Gastrocnemius medialis (tissue), 4 donors: ENCODE data around the gene CALHM6.
"Not testable (repeated sequence)": the region's sequence is repeated elsewhere in the genome, so short reads cannot be mapped to it uniquely, and the experiment has no call there.

ENCODE experiments used
- POLR2A ChIP-seq, 2 donors: fragments of 450-650 bp; IDR thresholded peaks; one replicate each; pipeline ENCODE4 v1.6.1; 2017; ENCODE audit warnings: antibody characterized with exemption in 2 of 2, mild to moderate bottlenecking in 2 of 2, moderate library complexity in 2 of 2
- TF ChIP-seq, protein P1 (sequence below), 5 experiments: fragments of 450-650 bp in 3 of 5; fragments of 200-600 bp in 2 of 5; sonication (generic) in 2 of 5; IDR thresholded peaks in 4 of 5; conservative IDR thresholded peaks in 1 of 5; 1 replicate in 4 of 5; 2 replicates in 1 of 5; pipeline ENCODE4 v1.5.1; 2016 to 2019; ENCODE audit warnings: antibody characterized with exemption in 5 of 5, mild to moderate bottlenecking in 3 of 5, moderate library complexity in 3 of 5

DNA sequence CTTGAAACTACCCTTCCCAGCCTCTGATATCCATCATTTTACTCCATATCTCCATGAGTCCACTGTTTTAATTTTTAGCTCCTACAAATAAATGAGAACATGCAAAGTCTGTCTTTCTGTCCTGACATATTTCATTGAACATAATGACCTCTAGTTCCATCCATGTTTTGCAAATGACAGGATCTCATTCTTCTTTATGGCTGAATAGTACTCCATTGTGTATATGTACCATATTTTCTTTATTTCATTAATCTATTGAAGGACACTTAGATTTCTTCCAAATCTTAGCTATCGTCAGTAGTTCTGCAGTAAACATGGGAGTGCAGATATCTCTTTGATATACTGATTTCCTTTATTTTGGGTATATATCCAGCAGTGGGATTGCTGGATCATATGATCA lies 34.0 kb downstream of the CALHM6 start:
- TF ChIP-seq, protein P1, sequence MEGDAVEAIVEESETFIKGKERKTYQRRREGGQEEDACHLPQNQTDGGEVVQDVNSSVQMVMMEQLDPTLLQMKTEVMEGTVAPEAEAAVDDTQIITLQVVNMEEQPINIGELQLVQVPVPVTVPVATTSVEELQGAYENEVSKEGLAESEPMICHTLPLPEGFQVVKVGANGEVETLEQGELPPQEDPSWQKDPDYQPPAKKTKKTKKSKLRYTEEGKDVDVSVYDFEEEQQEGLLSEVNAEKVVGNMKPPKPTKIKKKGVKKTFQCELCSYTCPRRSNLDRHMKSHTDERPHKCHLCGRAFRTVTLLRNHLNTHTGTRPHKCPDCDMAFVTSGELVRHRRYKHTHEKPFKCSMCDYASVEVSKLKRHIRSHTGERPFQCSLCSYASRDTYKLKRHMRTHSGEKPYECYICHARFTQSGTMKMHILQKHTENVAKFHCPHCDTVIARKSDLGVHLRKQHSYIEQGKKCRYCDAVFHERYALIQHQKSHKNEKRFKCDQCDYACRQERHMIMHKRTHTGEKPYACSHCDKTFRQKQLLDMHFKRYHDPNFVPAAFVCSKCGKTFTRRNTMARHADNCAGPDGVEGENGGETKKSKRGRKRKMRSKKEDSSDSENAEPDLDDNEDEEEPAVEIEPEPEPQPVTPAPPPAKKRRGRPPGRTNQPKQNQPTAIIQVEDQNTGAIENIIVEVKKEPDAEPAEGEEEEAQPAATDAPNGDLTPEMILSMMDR (IDR thresholded peaks at IDR 0.05 in 4 of 5, conservative IDR thresholded peaks at IDR 0.05 in 1 of 5): not testable (repeated sequence)
- not testable (repeated sequence) for TF ChIP-seq POLR2A (IDR thresholded peaks at IDR 0.05)
